DMS79 (cell line): ENCODE data around the gene TMEM37.

ENCODE experiments used
- DNase-seq: peaks from one replicate; lab custom pipeline; 2025; lab: John Stamatoyannopoulos, UW

The TMEM37 gene

DNA sequence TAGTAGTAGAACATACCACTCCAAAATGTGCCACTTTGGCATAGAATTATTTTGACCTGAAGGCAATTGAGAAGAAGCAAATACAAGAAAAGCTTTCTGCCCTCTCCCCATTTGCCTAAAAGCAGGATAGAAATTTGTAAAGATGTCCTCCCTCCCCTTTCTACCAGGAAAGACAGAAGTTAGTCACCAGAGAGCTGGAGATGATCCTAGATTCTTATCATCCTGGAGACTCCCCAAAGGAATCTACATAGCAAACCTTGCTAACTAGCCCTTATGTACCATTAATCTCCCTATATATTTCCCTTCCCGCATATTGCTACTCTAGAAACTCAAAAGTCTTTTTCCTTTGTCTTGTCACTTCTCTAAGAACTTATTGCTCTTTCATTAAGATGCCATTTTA is 12.6 kb upstream of the TMEM37 start:
- DNase-seq = no peak

DNA sequence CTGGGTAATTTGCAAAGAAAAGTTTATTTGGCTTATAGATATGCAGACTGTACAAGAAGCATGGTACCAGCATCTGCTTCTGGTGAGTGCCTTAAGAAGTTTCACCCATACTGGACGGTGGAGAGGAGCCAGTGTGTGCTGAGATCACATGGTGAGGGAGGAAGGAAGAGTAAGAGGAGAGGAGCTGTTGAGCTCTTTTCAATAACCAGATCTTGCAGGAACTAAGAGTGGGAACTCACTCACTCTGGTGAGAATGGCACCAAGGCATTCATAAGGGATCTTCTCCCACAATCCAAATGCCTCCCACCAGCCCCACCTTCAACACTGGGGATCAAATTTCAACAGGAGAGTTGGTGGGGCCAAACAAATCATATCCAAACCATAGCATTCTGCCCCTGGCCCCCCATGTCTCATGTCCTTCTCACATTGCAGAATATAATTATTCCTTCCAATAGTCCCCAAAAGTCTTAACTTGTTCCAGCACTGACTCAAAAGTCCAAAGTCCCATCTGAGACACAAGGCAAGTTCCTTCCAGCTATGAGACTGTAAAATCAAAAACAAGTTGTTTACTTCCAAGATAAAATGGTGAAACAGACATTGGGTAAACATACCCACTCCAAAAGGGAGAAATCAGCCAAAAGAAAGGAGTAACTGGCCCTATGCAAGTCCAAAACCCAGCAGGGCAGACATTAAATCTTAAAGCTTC is 11.7 kb upstream of the TMEM37 start:
- DNase-seq = no peak

DNA sequence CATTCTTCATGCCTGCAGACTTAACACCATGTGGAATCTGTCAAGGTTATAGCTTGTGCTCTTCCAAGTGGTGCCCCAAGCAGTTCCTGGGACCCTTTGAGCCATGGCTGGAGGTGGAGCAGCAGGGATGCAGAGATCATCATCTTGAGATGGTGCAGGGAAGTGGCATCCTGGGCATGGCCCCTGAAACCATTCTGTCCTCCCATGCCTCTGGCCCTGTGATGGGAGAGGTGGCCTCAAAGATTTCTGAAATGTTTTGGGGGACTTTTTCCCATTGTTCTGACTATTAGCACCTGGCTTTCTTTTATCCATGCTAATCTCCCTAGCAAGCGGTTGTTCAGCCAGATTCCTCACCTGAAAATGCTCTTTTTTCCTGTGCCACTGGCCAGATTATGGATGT is 10.3 kb upstream of the TMEM37 start:
- DNase-seq = no peak

DNA sequence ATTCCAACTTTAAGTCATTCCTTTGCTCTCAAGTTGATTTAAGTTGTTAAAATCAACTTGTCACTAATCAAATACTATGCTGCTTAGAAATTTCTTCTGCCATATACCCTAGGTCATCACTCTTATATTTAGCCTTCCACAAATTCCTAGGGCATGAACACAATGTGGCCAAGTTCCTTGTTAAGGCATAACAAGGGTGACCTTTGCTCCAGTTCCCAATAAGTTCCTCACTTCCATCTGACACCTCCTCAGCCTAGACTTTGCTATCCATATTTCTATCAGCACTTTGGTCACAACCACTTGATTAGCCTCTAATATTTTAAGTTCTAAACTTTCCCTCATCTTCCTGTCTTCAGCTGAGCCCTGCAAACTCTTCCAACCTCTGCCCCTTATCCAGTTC is 9.9 kb upstream of the TMEM37 start:
- DNase-seq = no peak

DNA sequence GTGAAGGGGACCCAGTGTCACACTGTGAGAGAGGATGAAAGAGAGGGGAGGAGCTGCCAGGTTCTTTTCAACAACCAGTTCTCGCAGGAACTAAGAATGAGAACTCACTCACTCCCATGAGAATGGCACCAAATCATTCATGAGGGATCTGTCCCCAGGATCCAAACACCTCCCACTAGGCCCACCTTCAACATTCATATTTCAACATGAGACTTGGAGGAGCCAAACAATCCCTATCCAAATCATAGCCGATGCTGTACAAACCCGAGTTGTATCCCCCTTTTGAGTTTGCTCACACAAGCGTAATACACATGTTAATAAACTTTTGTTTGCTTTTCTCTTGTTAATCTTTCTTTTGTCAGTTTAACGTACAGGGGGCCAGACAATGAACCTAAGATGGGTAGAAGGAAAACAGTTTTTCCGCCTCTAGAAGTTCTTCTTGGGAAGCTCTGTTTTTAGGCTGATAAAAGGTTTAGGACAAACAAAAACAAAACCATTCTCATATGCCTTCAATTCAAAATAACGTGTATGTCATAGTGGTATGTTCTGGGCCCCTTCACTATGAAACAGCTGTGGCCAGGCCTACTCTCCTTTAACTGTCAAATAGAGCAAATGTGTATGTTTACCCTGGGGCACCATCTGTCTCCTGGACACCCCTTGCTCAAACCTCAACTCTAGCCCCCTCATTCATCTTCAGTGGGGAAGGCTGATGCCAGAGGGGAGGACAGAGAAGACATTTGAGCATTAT is 9.1 kb upstream of the TMEM37 start:
- DNase-seq = no peak

DNA sequence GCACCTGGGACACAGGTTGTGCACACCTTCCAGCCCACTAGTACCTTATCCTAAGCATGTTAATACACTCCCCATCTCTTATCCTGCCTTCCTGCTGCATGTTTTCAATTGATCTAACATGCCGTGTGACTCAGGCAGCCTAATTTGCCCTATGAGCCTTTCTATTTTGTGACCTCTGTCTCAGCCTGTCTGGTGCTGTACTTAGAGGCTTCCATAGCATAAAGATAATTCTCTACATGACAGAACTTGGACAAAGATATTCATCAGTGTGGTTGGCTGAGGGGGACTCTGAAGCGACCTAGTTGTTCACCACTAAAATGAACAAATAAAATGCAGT is 8.6 kb upstream of the TMEM37 start:
- no peak for DNase-seq

DNA sequence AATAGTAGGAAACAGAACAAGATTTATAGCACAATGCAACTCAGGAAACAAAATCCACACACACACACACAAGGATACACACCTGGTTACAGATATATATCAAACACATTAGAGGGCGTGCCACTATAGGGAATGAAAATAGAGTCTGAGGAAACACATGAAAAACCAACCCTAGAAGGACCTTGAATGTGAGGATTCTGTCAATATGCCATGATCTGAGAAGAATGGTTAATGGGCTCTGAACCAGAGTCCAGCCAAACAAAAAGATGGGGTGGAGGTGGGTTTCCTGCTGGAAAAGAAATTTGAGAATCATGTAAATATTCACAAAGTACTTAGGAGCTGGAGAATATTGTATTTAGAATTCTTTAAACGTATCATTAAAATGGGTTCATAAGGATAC is 7.8 kb upstream of the TMEM37 start:
- DNase-seq = no peak

DNA sequence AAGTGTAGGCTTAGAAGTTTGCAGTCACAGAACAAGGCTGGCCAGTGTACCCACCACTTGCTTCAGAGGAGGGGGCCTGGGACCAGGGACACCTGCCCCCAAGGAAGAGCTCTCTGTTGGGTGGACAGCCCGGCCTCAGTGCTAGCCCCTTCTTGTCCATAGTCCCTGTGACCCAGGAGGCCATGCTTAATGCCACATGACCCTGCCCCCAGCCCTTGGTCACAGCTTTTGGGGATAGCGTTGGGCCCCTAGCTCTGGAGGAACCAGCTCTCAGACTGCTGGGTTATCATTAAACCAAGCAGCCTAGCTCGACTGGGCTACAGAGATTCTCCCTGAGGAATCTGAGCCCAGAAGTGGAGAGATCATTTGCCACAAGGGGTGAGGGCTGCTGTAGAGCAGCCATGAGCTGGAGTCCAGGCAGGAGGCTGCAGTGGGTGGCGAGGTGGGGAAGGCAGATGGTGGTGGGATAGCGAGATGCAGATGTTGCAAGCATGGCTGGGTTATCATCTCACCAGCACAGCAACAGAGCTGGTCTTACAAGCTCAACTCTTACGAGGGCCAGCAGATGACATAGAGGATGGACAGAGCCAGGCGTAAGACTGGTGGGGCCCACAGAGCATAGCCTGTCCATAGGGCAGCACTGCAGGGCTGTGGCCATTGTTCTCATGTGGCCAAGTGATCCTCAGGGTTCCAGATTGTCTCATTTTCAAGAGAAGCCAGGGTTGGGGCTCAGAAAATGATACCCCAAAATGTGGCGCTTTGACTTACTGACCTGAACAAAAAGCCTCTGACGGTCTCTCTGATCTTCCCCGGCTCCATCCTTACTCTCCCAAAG is 7.2 kb upstream of the TMEM37 start:
- DNase-seq = no peak

DNA sequence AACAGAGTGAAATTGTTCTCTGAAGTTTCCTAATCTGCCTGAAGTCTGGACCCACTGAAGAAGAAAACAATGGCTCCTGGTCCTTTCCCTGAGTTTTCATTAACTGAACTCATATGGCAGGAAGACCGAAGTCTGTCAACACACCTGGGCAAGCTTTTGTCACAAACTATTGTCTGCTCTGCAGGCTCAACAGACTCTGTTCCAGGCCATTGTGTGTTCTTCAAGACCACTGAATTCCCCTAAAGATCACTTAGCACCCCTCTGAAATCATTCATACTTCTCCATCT is 6.6 kb upstream of the TMEM37 start:
- DNase-seq = no peak

DNA sequence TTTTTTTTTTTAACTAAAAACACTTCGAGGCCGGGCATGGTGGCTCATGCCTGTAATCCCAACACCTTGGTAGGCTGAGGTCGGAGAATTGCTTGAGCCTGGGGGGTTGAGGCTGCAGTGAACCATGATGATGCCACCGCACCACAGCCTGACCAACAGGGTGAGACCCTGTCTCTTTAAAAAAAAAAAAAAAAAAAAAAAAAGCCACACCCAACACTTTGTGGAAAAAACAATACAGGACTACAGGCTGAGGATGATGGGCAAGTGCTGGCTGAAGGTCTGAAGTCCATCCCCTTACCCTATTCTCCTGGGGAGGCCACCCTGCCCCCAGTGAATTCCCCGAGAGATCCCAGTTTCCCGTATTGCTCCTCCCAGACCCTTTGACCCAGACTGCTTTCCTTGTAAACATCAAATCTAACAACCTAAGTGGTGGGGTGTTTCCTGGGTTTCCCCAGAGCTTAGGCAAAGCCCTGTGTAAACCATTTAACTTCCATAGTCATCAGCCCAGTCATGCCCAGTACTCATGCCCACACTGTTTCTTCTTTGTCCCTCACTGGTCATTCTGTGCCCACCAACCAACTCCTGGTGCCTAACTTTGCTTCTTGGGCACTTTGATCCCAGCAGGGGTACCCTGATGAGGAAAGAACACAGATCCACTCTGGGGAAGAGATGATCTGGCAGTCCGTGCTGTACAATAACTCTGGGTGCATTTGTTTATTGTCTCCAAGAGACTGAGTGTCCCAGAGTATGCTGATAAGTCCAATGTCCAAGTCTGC is 5.8 kb upstream of the TMEM37 start:
- no peak for DNase-seq

DNA sequence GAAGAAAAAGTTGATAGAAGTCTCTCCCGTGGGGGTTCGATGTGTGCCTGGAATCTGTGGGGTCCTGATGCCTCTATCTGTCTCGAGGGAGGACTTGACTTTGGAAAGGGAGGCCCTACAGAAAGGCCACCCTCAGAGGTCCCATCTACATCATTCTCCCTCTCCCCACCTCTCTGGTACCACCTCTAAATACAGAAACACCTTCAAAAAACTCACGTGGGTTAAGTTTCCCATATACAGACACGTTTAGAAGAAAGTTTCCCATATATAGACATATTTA is 5.3 kb upstream of the TMEM37 start:
- DNase-seq = no peak

DNA sequence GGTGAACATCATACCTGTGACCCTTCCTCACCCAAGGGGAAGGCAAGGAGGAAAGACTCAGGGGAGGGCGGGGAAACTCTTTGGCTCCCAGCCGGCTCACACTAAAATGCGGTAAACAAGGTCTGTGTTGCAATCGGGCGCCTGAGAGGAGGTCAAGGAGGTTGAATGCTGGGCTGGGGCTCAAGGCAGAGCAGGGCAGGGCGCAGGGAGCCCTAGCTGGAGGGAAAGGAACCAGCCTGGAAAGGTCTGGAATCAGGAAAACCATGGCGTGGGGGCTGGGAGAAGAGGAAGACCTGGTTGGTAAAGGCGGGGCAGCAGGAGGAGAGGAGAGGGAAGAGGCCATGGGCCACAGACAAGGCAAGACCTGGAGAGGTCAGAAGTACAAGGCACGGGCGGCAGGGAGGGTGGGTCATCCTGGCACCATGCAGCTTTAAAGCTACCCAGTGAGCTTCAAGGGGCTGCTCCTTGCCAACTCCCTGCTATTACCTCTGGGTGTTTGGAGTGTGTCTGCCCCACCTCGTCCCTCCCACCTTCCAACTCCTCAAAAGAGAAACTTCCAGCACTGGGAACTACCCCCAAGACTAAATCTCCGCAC is 4.8 kb upstream of the TMEM37 start:
- DNase-seq = no peak

DNA sequence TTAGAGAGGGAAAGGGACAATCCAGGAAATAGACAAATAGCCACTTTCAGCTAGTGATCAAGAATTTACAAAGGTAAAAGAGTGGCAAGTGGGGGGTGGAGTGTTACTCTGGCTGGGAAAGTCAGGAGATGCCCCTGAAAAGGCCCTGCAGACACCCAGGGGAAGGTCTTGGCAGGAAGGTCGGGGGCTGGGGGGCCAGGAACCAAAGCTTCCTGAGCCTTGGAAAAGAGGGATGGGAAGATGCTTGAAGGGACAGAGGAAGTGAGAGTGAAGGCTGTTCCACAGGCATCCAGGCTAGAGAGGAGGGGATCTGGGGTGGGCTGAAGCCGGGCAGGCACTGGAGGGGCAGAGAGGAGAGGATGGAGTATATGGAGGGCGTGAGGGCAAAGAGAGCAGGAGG is 3.9 kb upstream of the TMEM37 start:
- DNase-seq = no peak

DNA sequence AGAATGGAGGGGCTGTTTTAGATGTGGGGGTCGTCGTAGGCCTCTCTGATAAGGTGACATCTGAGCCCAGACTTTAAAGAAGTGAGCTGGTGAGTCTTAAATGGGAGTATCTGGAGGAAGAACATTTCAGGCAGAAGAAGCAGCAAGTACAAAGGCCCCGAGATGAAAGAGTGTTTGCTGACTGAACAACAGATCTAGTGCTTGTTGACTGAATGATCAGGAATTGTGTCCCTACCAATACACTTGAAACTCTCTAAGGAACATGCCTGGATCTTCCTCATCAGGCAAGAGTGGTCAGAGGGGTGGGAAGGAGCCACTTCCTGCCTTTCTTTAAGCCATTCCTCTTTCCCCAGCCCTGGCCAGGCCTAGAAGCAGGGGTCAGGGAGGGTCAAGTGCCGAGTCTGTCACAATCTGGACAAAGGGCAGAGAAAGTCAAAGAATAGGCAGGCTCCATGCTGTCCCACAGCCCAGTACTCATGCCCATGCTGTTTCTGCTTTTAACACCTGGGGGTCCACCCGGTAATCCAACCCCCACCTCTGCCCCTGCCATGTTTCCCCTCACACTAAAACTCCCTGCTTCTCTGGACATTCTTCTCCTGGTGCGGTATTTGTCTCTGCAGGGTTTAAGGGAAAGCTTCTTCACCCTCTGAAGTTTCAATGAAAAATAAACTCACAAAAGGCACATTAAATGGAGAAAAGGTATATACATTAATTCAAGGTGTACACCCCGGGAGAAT is 3.0 kb upstream of the TMEM37 start:
- no peak for DNase-seq

DNA sequence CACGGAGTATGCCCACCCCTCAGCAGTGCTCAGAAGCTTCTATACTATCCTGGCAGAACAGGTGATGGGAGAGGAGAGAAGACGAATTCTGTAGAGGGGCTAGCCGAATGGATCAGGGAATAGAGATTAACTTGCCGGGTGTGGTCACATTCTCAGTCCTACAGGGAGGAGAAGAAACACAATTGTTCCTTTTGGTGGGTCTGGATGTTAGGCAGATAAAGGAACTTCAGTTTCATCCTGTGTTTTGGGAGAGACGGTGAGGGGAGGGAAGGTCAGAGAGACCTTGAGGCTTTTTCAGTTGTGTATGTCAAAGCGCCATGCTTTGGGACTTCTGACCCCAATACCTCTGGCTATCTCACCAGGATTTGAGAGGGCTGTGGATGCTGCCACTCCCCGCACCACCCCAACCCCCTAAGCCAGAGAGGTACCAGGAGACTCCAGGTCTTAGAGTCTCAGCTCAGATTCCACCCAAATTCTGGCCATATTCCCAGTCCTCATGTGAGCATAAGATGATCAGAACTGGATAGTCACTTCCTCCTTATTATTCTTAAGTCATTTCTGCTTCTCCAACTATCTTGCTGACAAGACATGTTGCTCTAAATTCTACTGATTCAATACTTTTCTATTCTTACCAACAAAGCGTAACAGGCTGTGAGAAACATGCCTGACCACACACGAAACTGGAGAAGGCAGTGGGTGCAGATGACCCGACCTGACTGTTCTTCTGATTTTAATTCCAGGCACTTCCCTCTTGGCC is 2.3 kb upstream of the TMEM37 start:
- no peak for DNase-seq

DNA sequence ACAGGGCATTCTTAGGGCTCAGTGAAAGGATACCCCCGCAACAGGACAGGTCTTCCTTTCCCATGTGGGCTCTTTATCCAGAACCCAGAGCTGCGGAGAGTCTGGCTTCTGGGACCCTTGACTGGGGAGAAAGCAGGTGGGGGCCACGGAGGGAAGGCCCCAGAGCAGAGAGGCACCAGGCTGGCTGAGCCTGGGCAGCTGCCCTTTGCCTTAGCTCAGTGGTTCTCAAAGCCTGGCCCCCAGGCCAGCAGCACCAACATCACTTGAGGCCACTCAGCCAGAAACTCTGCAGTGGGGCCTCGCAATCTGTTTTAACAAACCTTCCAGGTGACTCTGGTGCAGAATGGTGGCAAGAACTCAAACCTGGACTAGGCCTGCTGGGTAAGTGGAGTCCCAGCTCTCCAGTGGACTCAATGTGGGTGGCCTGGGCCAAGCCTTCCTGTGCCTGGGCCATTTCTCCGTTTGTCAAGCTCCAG is 1.6 kb upstream of the TMEM37 start:
- no peak for DNase-seq

DNA sequence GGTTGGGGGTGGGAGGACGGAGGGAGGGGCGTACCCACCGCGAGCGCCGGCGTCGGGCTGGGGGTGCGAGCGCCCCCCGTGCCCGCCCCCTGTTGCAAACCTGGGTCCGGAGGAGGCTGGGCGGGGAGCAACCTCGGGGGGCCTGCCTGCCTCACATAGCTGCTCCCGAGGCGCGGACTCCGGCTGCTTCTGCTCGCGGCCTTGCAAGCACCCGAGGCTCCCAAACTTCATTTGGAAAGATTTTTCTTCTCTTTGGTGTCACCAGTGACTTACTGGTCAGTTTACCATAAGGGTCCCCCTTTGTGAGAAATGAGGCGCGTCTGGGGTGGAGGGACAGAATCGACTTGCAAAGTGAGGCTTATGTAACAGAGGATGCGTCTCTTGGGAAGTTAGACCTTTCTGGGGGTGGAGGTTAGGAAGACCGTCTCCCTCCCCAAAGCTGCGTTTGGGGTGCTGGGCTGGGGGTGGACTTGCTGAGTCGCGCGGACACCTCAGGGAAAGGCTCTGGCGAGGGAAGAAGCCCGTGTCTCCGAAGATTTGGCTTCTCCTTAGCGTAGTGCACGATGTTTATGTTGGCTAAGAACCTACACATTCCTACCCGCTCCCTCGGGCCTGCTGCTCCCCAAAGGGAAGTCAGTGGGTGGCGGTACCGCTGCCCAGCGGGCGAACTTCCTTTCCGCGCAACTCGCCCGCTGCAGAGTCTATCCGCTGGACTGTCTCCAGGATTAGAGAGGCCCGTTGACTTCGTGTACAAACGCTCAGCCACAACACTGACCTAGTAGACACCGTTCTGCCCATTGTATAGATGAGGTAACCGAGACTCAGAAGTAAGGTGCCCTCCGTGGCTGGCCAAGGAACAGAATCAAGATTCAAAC is 559 bp downstream of the TMEM37 start:
- DNase-seq = no peak

DNA sequence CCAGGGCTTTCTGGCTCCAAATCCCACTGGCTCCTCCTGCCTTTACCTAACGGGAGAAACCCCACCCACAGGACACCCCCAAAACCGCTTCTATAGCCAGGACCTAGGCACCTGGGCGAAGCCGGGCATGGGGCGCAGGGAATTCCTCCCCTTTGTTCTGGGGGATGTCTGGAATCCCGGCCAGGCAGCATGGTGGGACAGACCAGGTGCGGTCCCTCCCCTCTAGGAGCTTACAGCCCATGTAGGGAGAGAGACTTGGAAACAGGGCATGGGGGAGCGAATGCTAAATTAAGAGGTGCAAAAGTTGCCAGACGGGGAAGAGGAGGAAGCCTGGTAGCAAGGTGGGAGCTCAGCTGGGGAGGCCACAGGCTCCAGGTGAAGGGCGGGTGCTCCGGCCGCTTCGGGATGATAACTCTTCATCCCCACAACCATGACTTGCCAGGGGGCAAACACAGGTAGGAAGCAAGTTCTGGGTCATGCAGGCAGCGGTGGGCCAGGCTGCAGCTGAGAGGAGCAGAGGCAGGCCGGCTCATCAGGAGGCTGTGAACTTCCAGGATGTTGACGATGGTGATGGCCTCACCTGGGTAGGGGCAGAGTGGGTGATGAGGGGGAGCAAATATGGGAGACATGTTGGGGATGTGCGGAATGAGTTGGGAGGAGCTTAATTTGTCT is 1.3 kb downstream of the TMEM37 start:
- DNase-seq = no peak

DNA sequence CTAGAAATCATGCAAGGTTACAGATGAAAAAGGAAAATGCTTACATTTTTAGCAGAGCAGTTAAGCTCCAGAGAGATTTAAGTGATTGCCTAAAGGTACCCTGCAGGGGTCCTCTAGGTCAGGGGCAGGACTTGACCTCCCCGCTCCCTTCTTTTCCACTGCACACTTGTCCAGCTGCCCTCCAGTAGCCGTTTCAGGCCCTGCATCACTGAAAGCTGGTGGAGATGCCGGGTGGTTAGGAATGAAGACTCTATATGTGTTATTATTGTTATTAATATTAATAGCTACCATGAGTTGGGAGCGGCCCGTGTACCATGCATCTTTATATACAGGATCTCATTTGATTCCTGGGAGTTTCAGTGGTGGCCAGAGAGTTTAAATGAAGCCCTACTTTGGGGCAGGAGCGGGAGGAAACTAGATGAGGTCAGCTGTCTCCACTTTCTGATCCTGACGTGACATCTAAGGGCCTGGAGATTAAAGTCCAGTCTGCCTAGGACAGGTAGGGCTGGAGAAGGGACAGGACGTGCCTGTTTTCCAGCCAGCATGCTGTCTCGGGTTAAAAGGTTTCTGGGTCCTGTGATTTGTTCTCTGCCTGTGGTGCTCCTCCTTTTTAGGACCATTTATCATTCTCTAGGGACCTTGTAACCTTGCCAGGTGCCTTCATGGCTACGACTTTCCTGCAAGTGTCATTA is 2.1 kb downstream of the TMEM37 start:
- peak; percentile 20 for DNase-seq
